Stromal cell of bone marrow (primary cell): Measurements from ENCODE around the gene GCC1.
"Not testable (repeated sequence)": the region's sequence is repeated elsewhere in the genome, so short reads cannot be mapped to it uniquely, and the experiment has no call there.

Experiments
- DNase-seq: peaks from one replicate; pipeline ENCODE4 v3.0.0-alpha.2; 2012; ENCODE audit warnings: low read depth

GCC1 gene

DNA sequence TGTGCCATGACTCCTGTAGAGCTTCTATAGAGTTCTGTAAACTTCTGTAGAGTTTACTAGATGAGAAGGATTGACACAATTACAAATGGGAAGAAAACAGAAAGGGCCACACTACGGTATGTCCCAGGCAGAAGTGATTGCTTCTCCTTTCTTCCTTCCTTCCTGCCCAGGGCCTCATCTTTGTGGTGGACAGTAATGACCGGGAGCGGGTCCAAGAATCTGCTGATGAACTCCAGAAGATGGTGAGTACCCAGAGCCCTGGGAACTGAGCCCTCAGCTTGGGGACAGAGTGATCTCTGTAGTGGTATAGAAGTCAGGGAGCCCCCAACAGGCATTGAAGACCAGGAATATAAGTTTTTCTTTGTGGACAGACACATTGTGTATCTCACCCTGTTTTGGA is 4.5 kb upstream of the GCC1 start:
- DNase-seq: no peak

DNA sequence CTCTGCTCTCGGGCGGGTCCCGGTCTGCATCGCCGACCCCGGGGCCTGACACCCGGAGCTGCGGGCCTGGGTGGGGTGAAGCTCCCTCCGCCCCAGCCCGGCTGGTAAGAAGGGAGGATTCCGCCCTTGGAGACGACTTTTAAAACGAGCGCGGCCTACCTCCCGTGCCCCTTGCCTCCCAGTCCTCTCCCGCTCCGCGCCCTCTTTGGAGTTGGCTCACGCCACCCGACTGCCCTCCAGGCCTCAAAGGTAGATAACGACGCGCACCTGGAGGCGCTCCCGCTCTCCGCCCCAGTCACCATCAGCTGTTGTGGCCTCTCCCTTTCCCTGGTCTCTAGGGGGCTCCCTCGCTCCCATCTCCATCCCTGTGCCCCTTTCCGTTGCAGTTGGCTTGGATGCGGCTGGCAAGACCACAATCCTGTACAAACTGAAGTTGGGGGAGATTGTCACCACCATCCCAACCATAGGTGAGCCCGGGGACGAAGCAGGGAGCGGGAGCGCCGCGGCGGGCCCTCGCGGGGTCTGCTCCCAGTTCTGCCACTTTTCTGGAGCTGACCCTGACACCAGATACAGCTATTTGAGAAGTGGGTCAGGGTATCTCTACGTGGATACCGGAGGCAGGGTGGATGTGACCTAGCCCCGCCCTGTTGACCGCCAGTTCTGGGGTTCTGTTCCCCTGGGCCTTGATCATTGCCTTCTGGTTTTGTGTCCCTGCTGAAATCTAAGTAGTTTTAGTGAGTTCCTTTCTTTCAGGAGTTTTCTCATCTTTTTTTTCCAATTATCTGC is 3.5 kb upstream of the GCC1 start:
- no peak for DNase-seq

DNA sequence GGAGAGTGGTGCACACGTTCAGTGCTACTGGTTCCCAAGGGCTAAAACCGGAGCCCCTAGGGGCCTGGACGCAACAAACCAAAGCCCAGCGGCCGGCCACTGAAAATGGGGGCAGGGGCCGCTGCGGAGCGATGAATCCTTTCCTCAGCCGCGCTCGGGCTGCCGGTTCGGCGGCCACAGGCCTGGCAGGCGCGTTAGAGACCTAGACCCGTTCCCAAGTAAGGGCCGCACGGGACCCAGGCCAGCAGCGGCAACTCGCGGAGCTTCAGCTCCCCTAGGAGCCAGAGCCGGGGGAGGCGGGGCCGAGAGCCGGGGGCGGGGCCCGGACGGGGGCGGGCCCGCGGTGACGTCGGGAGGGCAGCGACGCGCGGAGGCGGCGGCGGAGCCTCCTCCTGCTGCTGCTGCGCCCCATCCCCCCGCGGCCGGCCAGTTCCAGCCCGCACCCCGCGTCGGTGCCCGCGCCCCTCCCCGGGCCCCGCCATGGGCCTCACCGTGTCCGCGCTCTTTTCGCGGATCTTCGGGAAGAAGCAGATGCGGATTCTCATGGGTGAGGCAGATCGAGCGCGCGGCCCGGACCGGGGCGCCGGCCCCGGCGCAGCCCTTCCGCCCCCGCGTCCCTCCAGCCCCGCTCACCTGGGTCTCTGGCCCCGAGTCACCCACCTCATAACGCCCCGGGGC is 2.8 kb upstream of the GCC1 start, which contains the start of gene ARF5:
TSS of gene ARF5 (plus strand) at position 393 of the 678 bp plus-strand sequence. CDS start at position 481, 88 bp downstream.
- peak; percentile 67 for DNase-seq

DNA sequence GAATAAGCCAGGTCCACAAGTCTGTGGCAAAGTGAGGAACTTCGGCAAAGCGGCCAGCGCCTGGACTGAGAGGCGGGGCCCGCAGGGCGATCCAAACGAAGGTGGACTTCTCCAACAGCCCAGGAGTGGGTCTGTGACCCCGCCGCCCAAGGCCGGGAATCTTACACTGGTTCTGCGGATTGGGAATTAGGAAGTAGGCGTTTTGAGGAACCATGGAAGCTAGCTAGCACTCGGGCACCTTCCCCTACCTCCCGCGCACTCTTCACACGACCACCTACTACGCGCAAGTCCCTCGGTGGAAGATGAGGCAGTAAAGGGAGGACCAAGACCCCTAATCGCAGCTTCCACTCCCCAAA is 2.2 kb upstream of the GCC1 start:
- no peak for DNase-seq

DNA sequence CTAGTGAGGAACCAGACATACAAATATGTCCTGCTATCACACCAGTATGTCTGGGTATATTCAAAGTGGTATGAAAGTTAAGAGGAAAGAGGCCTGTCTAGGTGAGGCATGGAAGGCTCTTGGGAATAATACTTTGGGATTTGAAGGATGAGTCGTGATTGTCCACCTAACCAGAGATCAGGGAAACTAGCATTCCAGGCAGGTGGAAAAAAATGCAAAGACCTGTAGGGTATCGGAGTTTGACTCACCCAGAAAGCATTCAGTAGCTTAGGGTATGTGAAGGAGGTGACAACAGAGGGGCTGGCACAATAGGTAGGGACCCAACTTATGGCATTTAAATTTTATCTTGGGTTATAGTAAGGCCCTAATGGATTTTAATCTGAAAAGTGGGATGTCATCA is 950 bp upstream of the GCC1 start:
- DNase-seq: no peak

DNA sequence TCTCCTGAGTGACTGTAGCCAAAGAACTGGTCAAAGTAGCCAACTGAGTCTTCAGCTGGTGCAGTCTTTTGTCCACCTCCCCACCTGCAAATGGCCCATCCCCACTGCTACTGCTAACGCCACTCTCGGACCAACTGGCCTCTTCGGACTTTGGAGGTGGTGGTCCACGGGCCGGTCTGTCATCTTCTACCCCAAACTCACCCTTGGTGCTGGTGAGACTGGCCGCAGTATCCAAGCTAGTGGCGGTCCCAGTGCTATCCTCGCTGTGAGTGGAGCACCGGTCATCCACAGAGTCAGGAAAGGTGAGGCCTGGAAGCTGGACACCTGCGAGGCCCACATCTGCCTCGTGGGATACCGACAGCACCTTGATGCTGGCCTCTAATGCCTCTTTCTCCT is 750 bp downstream of the GCC1 start:
- no peak for DNase-seq

DNA sequence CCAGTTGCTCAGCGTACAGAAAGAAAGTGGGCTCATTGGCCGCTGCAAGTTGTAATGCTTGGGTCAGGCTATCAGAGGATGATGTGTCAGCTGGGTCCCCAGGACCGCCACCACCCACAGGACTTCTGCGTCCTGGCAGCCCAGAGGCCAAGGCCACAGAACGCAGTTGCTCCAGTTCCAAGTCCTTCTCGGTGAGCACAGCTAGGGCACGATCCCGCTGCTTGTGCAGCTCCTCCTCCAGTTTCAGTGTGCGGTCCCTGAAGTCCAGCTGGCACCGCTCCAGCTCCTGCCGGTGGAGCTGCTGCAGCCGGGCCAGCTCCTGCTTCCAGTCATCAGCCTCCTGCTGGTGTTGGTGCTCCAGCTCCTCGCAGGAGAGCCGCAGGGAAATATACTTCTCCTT is 3.0 kb downstream of the GCC1 start:
- DNase-seq: no peak

DNA sequence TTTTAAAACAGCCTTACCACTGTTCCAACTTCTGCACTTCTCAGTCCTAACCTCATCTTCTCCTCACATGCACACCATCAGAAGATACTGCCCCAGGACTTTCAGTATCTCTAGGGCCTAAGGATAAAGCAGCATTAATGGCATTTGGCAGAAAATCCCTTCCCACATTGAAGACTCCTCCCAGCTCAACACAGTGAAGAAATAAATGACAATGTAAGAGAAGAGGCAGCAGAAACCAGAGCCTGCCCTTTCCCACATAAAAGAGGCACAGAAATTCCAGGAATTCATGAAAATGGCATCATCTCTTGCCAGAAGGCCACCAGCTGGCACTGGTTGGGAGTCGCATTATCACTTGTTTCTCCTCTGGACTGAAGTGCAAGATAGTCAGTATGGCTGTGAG is 3.7 kb downstream of the GCC1 start:
- no peak for DNase-seq

DNA sequence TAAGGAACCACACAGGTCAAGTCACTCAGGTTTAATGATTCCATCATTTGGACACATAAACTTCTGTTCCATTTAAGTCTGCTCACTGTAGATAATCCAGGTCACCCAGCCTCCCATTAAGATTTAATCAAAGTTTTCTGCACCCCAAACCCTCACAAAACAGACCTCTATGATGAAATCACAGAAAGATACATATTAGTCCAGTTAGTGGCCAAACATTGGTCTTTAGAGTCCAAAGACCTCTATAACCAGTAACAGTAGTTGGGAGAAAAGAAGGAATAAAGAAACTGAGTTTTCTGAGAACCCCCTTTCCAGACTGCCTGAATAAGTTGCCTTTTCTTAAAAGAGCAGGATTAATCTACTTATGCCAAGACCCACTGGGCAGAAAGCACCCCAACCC is 4.8 kb downstream of the GCC1 start:
- no peak for DNase-seq

DNA sequence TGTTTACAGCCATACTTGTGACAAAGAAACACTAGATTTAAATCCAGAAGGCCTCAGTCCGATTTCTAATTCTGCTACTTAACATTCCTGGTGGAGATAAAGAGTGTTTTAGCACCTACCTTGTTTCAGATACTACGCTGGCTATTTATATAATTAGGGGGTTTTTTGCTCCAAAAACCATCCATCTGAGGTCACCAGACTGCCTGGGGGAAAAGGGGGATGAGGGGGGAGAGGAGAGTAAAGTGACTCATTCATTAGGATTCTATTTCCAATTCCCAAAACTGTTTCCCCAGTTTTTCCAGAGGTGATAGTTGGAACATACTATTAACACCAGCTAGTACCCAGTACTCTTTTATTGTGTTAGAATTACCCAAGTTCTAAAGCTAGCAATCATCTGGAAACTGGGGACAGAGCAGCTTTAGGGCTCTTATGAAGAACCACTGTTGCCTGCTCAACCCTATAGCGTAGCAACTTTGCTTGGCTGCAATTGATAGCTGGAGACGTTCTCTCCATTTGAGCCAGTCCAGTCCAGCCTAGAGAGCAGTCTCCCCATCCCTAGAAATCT is 6.6 kb downstream of the GCC1 start:
- no peak for DNase-seq

DNA sequence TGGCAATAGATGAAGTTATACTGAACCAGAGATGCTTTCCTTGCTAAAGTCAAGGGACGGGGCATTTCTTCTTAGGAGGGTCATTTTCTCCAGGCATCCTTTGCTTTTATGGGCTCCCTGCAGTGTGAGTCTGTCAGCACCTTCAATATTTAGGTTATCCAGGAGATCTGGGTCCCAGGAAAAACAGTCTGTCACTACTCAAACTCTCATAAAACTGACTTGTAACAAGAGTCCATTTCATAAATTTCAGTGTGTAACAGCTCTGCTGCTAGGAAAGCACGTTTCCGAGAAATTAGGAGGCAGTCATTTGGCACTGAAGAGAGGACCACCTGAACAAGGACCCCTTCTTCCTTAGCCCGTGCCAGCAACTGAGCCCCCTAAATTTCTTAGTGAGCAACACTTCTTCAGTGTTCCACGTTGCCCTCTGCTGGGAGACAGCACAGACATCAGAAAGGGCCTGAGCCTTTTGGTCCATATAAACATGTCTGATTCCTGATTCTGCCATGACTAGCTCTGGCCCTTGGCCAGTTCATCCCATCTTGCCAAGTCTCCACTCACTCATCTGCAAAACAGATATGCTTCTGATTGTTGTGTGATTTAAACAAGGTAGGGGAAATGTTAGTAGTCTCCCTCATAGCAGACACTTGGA is 7.2 kb downstream of the GCC1 start:
- no peak for DNase-seq

DNA sequence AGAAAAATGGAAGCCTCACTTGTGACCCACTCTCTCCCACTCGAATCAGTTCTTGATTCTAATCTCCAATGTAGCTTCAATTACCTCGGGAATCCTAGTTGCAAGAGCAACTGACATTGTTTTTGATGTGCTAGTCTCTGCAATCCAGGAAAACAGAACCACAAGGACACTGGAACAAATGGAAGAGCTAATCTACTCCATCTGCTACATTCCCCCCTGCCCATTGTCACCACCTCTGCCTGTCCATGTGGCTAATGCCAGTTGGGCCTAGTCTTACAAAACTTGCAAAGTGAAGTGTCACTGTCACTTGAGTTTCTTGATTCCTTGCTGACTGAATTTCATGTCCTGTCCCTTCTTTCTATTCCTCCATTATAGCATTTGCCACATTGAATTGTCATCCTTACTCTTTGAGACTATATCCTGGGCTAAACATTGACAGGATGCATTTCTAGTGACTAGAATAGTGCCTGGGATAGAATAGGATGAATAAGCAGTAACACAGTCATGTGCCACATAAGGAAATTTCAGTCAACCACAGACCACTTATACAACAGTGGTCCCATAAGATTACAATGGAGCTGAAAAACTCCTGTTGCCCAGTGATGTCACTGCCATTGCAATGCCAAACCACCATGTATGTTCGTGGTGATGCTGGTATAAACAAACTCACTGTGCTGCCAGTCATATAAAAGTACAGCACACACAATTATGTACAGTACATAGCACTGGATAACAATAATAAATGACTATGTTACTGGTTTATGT is 13.5 kb downstream of the GCC1 start:
- no peak for DNase-seq

DNA sequence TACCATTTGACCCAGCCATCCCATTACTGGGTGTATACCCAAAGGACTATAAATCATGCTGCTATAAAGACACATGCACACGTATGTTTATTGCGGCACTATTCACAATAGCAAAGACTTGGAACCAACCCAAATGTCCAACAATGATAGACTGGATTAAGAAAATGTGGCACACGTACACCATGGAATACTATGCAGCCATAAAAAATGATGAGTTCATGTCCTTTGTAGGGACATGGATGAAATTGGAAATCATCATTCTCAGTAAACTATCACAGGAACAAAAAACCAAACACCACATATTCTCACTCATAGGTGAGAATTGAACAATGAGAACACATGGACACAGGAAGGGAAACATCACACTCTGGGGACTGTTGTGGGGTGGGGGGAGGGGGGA is 17.4 kb downstream of the GCC1 start:
- DNase-seq: not testable (repeated sequence)

DNA sequence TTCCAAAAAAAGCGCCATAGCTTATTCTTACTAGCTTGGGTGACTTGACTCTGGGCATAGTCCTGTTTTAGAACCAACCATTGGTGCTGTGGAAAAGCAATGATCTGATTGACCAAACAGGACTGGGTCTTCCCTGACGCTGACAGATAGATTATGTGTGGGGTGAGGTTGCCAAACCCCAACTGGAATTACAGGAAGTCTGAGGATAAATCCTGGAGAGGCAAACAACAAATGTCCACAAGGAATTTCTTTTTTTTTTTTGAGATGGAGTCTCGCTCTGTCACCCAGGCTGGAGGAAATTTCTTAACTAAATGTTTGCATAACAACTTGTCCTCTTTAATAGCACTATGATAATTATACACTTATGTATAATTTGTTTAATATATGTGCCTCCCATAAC is 19.2 kb downstream of the GCC1 start:
- DNase-seq: no peak

DNA sequence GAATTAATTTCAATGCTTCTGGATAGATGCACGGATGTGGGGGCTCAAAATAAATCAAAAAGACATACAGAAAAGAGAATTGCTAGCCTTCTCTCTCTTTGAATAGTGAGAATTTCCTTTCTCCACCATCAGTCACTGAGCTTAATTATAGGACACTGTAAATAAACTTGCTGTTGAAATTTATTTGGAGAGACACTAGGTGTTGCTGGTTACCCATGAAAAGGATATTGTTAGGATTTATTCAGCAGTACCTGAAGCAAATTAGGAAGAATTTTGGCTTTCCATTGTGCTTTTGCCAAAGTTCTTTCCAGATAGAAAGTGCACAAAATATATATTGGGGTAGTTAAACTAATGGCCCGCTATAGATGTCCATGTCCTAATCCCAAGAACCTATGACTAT is 27.6 kb downstream of the GCC1 start:
- DNase-seq: no peak

DNA sequence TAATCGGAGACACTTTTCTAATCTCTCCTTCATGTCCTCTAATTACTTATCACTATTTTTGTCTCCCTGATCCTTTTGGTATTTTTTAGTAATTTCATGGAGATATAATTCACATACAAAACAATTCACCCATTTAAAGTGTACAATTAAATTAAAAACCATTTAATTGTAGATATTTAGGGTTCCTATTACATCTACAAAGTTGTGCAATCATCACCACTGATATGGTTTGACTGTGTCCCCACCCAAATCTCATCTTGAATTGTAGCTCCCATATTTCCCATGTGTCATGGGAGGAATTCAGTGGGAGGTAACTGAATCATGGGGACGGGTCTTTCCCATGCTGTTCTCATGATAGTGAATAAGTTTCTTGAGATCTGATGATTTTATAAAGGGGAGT is 29.0 kb downstream of the GCC1 start:
- DNase-seq: no peak

DNA sequence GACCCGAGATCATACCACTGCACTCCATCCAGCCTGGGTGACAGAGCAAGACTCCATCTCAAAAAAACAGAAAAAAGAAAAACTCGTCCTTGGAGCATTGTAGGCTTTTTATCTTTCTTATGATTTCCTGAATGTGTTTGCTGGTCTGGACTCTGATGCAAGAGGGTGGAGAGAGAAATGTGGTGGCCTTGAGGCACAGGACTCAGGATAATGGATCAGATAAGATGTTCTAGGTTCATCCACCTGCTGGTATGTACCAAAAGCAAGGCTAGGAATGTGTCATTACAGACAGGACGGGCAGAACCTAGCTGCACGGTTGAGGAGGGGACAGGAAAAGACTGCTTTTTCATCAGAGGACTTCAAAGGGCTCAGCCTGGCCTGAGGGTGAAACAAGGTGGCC is 33.5 kb downstream of the GCC1 start:
- no peak for DNase-seq

DNA sequence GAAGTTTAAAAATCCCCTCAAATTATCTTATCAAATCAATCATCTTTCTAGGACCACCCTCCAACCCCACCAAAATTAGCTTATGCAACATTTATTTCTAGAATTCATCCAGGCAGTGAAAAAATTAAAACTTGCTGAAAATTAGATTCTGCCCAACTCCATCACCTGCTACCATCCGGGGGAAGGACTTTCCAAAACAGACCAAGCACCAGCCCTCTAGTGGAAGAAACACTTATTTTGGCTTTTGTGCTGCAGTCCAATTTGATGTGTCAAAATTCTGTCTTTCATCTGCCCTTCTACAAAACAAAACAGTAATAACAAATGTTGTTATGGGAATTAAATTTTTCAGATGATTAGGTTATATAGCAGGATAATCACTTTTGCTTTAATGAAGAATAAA is 35.1 kb downstream of the GCC1 start:
- no peak for DNase-seq

DNA sequence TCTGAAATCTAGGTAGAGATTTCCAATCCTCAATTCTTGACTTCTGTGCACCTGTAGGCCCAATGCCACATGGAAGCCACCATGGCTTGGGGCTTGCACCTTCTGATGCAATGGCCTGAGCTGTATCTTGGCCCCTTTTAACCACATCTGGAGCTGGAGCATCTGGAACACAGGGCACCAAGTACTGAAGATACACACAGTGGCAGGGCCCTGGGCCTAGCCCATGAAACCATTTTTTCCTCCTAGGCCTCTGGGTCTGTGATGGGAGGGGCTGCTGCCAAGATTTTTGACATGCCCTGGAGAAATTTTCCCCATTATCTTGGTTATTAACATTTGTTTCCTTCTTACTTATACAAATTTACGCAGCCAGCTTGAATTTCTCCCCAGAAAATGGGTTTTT is 39.1 kb downstream of the GCC1 start:
- DNase-seq: no peak

DNA sequence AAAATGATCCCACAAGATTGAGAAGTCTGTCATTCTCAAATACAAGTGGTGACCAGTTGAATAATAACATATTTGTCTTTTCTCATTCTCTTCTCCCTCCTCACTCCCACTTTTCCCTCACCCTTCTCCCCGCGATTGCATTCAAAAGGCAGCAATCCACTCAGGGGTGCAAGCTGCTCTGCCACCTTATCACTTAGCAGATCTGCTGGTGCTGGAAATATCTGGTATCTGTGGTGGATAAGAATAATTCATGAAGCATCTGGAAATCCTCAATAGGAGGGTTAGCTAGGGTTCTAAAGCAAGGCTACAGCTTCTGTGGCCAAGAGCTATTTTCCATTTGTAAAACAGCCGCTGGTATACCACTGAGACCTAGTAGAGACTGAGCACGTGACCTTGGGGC is 43.8 kb downstream of the GCC1 start:
- no peak for DNase-seq

DNA sequence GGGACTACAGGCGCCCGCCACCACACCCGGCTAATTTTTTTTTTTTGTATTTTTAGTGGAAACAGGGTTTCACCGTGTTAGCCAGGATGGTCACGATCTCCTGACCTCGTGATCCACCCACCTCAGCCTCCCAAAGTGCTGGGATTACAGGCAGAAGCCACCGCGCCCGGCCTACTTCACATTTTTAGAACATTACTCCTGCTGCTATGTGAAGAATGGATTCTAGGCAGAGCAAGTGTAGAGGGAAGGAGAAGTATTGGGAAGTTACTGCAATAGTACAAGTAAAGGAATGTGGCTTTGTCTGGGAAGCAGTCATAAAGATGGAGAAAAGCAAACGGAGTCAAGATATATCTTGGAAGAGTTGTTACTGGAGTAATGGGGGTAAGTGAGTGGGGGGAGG is 44.9 kb downstream of the GCC1 start:
- DNase-seq: not testable (repeated sequence)

DNA sequence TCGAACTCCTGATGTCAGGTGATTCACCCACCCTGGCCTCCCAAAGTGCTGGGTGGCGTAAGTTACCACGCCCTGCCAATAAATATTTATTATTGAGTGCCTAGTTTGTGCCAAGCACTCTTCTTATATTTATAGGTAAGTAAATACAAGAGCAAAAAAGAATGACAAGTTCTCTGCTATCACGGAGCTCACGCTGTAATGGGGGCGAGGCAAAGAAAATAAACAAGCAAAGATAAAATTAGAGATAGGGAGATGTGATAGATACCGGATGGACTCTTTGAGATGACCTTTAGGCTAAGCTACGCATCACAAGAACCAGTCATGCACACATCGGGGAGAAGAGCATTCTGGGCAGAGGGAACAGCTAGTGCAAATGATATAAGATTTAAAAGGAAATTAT is 46.3 kb downstream of the GCC1 start:
- no peak for DNase-seq
